ENCODE results near the gene P2RX1. TPM values are rescaled to one million over a fixed set of nuclear protein-coding genes. Genes with fewer than 3 reads are reported as not detected.

P2RX1 gene
- total and polyA plus RNA-seq, 2 experiments from 2014 or later: 0.31 to 2.2 TPM

DNA sequence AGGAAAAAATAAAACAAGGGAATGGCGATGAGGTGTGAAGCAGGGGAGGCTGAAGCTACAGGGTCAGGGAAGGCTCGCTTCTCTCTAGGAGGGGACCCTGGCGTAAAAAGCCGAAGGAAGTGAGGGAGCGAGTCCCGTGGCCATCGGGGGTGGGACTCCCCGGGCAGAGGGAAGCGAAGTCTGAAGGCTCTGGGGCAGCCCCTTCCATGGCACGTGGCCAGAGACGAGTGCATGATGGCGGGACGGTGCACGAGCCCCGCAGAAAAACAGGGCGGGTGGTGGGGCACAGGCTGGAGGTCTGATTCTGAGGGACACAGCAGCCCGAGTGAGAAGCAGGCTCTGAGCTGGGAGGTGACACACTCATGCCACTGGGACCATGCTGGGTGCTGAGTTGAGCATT is 49.2 kb downstream of the P2RX1 start:
- no peaks in the 10 kb centered on the region; the same call in 2 of the 3 replicates for H3K4me1 Mint-ChIP-seq
- Histone ChIP-seq H3K79me2 (replicated peaks; ENCODE audit: insufficient read depth) (no peaks in the 10 kb centered on the region), H3K4me3 (no peak overlapping the region), H3K27ac (ENCODE audit: low read depth) (no peak overlapping the region), H4K20me1 (replicated peaks; ENCODE audit: insufficient read depth) (no peaks in the 10 kb centered on the region), H3K4me2 (no peak overlapping the region), H3F3A (replicated peaks; ENCODE audit: low read depth) (no peaks in the 10 kb centered on the region), H3K9me2 (ENCODE audit: insufficient read depth) (no peaks in the 10 kb centered on the region), H3K27me3 (ENCODE audit: insufficient read depth) (no peaks in the 10 kb centered on the region), H2AFZ (no peak overlapping the region), H3K36me3 (ENCODE audit: insufficient read depth) (no peaks in the 10 kb centered on the region; the same call in 1 of the 2 replicates), H3K4me1 (ENCODE audit: insufficient read depth) (no peaks in the 10 kb centered on the region)
- H3K27me3 Mint-ChIP-seq (ENCODE audit: insufficient read depth, low read depth, poor library complexity): peaks cover 7% of the 10 kb centered on the region
- H3K9me3 Mint-ChIP-seq: no peaks in the 10 kb centered on the region
- DNase-seq (ENCODE audit: low spot score) (no peak), ATAC-seq (no peak)
- H3K27ac Mint-ChIP-seq: no peak overlapping the region
- TF ChIP-seq NANOG (IDR thresholded peaks at IDR 0.05; ENCODE audit: borderline replicate concordance): no peak
- no peak for TF ChIP-seq CTCF (conservative IDR thresholded peaks at IDR 0.05; ENCODE audit: low read depth in 2 of 2)
- TF ChIP-seq EZH2phosphoT487 (IDR thresholded peaks at IDR 0.05; ENCODE audit: unreplicated experiment): no peak
- no peak for TF ChIP-seq ETS1 (IDR thresholded peaks at IDR 0.05)
- no peak for TF ChIP-seq POLR2AphosphoS5 (IDR thresholded peaks at IDR 0.05; ENCODE audit: low read depth)
- no peak for TF ChIP-seq REST (IDR thresholded peaks at IDR 0.05; ENCODE audit: unreplicated experiment)
- TF ChIP-seq CREB1 (CRISPR knock-in tag; IDR thresholded peaks at IDR 0.05; ENCODE audit: low read depth): no peak
- no peak for TF ChIP-seq ZNF331 (CRISPR knock-in tag; IDR thresholded peaks at IDR 0.05; ENCODE audit: low read depth)
- TF ChIP-seq ZNF462 (CRISPR knock-in tag; IDR thresholded peaks at IDR 0.05): no peak
- TF ChIP-seq EZH2 (IDR thresholded peaks at IDR 0.05; ENCODE audit: low read depth, unreplicated experiment): no peak
- TF ChIP-seq STAT1 (IDR thresholded peaks at IDR 0.05; ENCODE audit: unreplicated experiment): no peak
- no peak for TF ChIP-seq ZNF114 (CRISPR knock-in tag; IDR thresholded peaks at IDR 0.05)
- TF ChIP-seq JUNB (IDR thresholded peaks at IDR 0.05; ENCODE audit: unreplicated experiment): no peak
- peaks cover 9% of the 10 kb centered on the region for H3K36me3 Mint-ChIP-seq (ENCODE audit: low read depth)
- no peak overlapping the region; the same call in 2 of the 3 replicates for H3K4me3 Mint-ChIP-seq
